Endothelial cell of umbilical vein (primary cell): ENCODE results near the gene UROC1. TPM values are rescaled to one million over a fixed set of nuclear protein-coding genes. Genes with fewer than 3 reads are reported as not detected.

Experiments
- BruUV-seq: library from RNA; stranded (reverse); fragments of 400-500 nt; replicated peaks from 2 replicates; lab custom pipeline; 2021; lab: Mats Ljungman, UMichigan
- CTCF ChIA-PET: fragments of 300-600, 350-600 bp; sonication (Branson Sonifier 250); formaldehyde crosslinking; loops from one replicate; lab custom pipeline; 2021; ENCODE audit warnings: antibody characterized with exemption, inconsistent platforms; lab: Charles Lee
- POLR2A ChIA-PET: fragments of 300-600, 350-600 bp; sonication (Branson Sonifier 250); formaldehyde crosslinking; loops from one replicate; lab custom pipeline; 2021; ENCODE audit warnings: antibody characterized with exemption, inconsistent platforms; lab: Charles Lee
- DNase-seq: peaks from one replicate; pipeline ENCODE4 v3.0.0-alpha.2; 2011; ENCODE audit warnings: low read depth, low spot score
- FAIRE-seq: peaks from 2 replicates; lab custom pipeline; 2011; peaks lifted over from hg19 to GRCh38; lab: Jason Lieb, UNC
- H2AFZ ChIP-seq: 2 replicates; pipeline ENCODE4 v1.6.0; 2012; ENCODE audit warnings: low read depth, low read length, control low read depth, inconsistent platforms
- H3K27ac ChIP-seq: 2 replicates; pipeline ENCODE4 v1.5.1; 2011; ENCODE audit warnings: low read depth, mild to moderate bottlenecking, control low read depth, low read length, moderate library complexity; ENCODE audit not compliant: insufficient read depth
- H3K27me3 ChIP-seq, 2 experiments: 2 replicates each; pipeline versions ENCODE4 v1.6.0 to v1.6.1; 2011; ENCODE audit warnings: low read length in 2 of 2, mixed read lengths in 1 of 2; ENCODE audit not compliant: control insufficient read depth in 2 of 2, insufficient read depth in 2 of 2
- H3K36me3 ChIP-seq, 2 experiments: 2 replicates in 1 of 2; 3 replicates in 1 of 2; pipeline ENCODE4 v1.5.1; 2011; ENCODE audit warnings: low read length in 2 of 2, mild to moderate bottlenecking in 1 of 2, moderate library complexity in 1 of 2; ENCODE audit not compliant: control insufficient read depth in 2 of 2, insufficient read depth in 2 of 2; ENCODE audit errors: extremely low read depth in 1 of 2
- H3K4me1 ChIP-seq: 3 replicates; pipeline ENCODE4 v1.5.1; 2011; ENCODE audit warnings: mild to moderate bottlenecking, low read length; ENCODE audit not compliant: control insufficient read depth, insufficient read depth; ENCODE audit errors: extremely low read depth
- H3K4me2 ChIP-seq: 2 replicates; pipeline ENCODE4 v1.6.1; 2011; ENCODE audit warnings: low read length, control low read depth, mixed read lengths; ENCODE audit not compliant: insufficient read depth
- H3K4me3 ChIP-seq, 3 experiments: fragments of 200-600 bp in 1 of 3; sonication (generic), shearing (Covaris generic) in 1 of 3; replicated peaks in 1 of 3; 2 replicates each; pipeline ENCODE4 v1.5.1; 2011 to 2016; ENCODE audit warnings: control low read depth in 3 of 3, low read length in 3 of 3, mild to moderate bottlenecking in 2 of 3, inconsistent platforms in 1 of 3, low read depth in 1 of 3, moderate library complexity in 1 of 3; ENCODE audit not compliant: insufficient read depth in 1 of 3
- H3K79me2 ChIP-seq: 2 replicates; pipeline ENCODE4 v1.6.0; 2012; ENCODE audit warnings: low read length, inconsistent platforms; ENCODE audit not compliant: control insufficient read depth, insufficient read depth
- H3K9ac ChIP-seq: replicated peaks from 2 replicates; pipeline ENCODE3; 2011; ENCODE audit warnings: low read length, control low read depth; ENCODE audit not compliant: insufficient read depth; ENCODE audit errors: extremely low read depth
- H3K9me1 ChIP-seq: replicated peaks from 3 replicates; pipeline ENCODE4 v1.6.0; 2011; ENCODE audit warnings: mild to moderate bottlenecking, low read length; ENCODE audit not compliant: control insufficient read depth, insufficient read depth; ENCODE audit errors: extremely low read depth
- H3K9me3 ChIP-seq: replicated peaks from 2 replicates; pipeline ENCODE4 v1.5.1; 2012; ENCODE audit warnings: low read length, inconsistent platforms; ENCODE audit not compliant: control insufficient read depth, insufficient read depth
- H4K20me1 ChIP-seq: replicated peaks from 2 replicates; pipeline ENCODE3; 2011; ENCODE audit warnings: mild to moderate bottlenecking, low read length; ENCODE audit not compliant: control insufficient read depth, insufficient read depth; ENCODE audit errors: extremely low read depth
- EZH2 ChIP-seq: IDR thresholded peaks from 2 replicates; pipeline ENCODE4 v1.6.1; 2012; ENCODE audit warnings: borderline replicate concordance, low read depth, mild to moderate bottlenecking, moderate library complexity, low read length, inconsistent platforms; ENCODE audit not compliant: severe bottlenecking
- FOS ChIP-seq: IDR thresholded peaks from 2 replicates; pipeline ENCODE4 v1.6.1; 2011; ENCODE audit warnings: mild to moderate bottlenecking, low read length, moderate library complexity, borderline replicate concordance; ENCODE audit not compliant: insufficient read depth
- GATA2 ChIP-seq: IDR thresholded peaks from 2 replicates; pipeline ENCODE4 v1.7.0; 2011; ENCODE audit warnings: low read depth, mild to moderate bottlenecking, moderate library complexity, mixed read lengths, low read length; ENCODE audit not compliant: insufficient read length, insufficient read depth
- JUN ChIP-seq: IDR thresholded peaks from 2 replicates; pipeline ENCODE4 v1.6.1; 2011; ENCODE audit warnings: borderline replicate concordance, low read depth; ENCODE audit not compliant: insufficient read length, insufficient read depth
- MYC ChIP-seq: IDR thresholded peaks from one replicate; pipeline ENCODE4 v1.6.1; 2011; ENCODE audit warnings: mild to moderate bottlenecking, low read depth, low read length
- POLR2A ChIP-seq: IDR thresholded peaks from 2 replicates; pipeline ENCODE4 v1.6.1; 2012; ENCODE audit warnings: low read depth, mild to moderate bottlenecking, control low read depth, low read length
- POLR2AphosphoS5 ChIP-seq: IDR thresholded peaks from 2 replicates; pipeline ENCODE4 v1.6.1; 2012; ENCODE audit warnings: low read depth, mild to moderate bottlenecking, control low read depth, low read length, moderate library complexity; ENCODE audit not compliant: insufficient read depth
- dilution Hi-C: fragments of 300-500 bp; cut with MboI; formaldehyde crosslinking; loops from one replicate; pipeline ENCODE4 v1.15.0; 2019; ENCODE audit warnings: low sequenced_read_pairs; ENCODE audit not compliant: extremely low pct_ligation_motif_present
- intact Hi-C: fragments of 100-400 bp; cut with micrococcal nuclease; formaldehyde crosslinking; loops from one replicate; pipeline ENCODE4 v1.10.0; 2022
- polyA plus RNA-seq, 4 experiments: library from polyadenylated mRNA; depleted of rRNA in 3 of 4; stranded (reverse) in 3 of 4; unstranded in 1 of 4; fragments of >200 nt; gene quantifications; 2 replicates each; pipeline versions ENCODE4 v1.2.1 to v1.2.3, GENCODE V29; 2011 to 2012; ENCODE audit warnings: missing spikeins in 1 of 4
- total RNA-seq: library from RNA; stranded (reverse); gene quantifications from 2 replicates; pipeline ENCODE4 v1.2.3, GENCODE V29; 2021
- TF ChIP-seq, protein P1 (sequence below): IDR thresholded peaks from 2 replicates; pipeline ENCODE4 v1.6.1; 2011; ENCODE audit not compliant: insufficient read depth, insufficient read length
- TF ChIP-seq, protein P2 (sequence below), 2 donors: IDR thresholded peaks; 1 replicate in 1 of 2; 2 replicates in 1 of 2; pipeline ENCODE4 v1.5.1; 2011; ENCODE audit warnings: low read length in 2 of 2, mild to moderate bottlenecking in 2 of 2, moderate library complexity in 2 of 2, control low read depth in 1 of 2, inconsistent platforms in 1 of 2, low read depth in 1 of 2; ENCODE audit not compliant: insufficient read depth in 1 of 2; ENCODE audit errors: extremely low read depth in 1 of 2

The UROC1 gene
- total and polyA plus RNA-seq, 2 donors (not counting 3 experiments of a cell fraction or from before 2014, with no cell fraction given), result not detected

DNA sequence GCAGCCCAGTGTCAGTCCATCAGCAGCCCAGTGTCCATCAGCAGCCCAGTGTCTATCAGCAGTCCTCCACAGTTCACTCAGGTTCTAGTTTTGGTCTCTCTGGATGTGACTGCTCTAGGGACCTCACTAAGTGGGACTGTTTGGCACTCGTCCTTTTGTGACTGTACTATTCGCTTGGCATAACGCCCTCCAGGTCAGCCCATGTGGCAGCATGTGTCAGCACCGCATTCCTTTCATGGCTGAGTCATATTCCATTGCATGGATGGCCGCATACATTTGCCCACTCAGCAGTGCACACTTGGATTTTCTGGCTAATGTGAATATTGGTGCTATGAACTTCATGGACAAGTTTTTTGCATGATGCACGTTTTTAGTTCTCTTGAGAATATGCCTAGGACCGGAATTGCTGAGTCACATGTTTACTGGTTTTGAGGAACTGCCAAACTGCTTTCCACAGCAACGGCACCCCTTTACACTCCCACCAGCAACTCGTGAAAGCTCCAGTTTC lies 22.8 kb upstream of the UROC1 start:
- Histone ChIP-seq H4K20me1 (no peaks in the 10 kb centered on the region), H3K27ac (no peak overlapping the region), H3K4me1 (peaks cover 3% of the 10 kb centered on the region), H3K27me3 (no peaks in the 10 kb centered on the region), H3K4me2 (no peak overlapping the region), H2AFZ (no peak overlapping the region), H3K36me3 (no peaks in the 10 kb centered on the region), H3K9ac (no peak overlapping the region), H3K9me3 (no peaks in the 10 kb centered on the region), H3K79me2 (no peaks in the 10 kb centered on the region), H3K4me3 (no peak overlapping the region), H3K9me1 (no peaks in the 10 kb centered on the region)
- intact Hi-C loops (no loop called here), dilution Hi-C loops (no loop called here)
- DNase-seq, result peak; percentile 11
- FAIRE-seq, result peak; percentile 72
- ChIA-PET POLR2A (no interaction called here), CTCF (no interaction called here)
- TF ChIP-seq POLR2AphosphoS5 (no peak), JUN (peak; percentile 29)
- BruUV-seq, result no TSS peak

DNA sequence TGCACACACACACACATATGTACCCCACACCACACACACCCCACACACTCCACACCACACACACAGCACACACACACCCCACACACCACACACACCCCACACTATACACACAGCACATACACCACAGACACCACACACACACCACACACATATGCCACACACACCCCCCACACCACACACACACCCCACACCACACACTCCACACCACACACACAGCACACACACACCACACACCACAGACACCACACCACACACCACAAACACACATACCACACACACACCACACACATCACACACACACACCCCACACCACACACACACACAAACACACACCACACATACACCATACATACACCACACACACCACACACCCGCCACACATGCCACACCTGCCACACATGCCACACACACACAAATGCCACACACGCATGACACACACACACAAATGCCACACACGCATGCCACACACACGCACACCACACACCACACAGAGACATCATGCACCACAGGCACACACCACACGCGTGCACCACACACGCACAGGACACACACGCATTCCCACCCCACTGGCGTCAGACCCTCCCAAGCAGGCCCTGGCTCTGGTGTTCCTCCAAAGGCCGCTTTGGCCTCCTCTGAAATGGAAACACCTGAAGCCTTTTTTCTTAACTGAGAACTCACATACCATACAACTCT lies 22.1 kb upstream of the UROC1 start:
- ChIA-PET POLR2A (no interaction called here), CTCF (no interaction called here)
- Histone ChIP-seq H3K9ac (no peak overlapping the region), H3K36me3 (no peaks in the 10 kb centered on the region), H3K9me3 (no peaks in the 10 kb centered on the region), H3K79me2 (no peaks in the 10 kb centered on the region), H3K4me1 (peaks cover 3% of the 10 kb centered on the region), H3K27ac (no peak overlapping the region), H3K27me3 (no peaks in the 10 kb centered on the region), H3K4me3 (no peak overlapping the region), H4K20me1 (no peaks in the 10 kb centered on the region), H3K9me1 (no peaks in the 10 kb centered on the region), H2AFZ (no peak overlapping the region), H3K4me2 (no peak overlapping the region)
- intact Hi-C loops, result no loop called here
- dilution Hi-C loops, result no loop called here
- TF ChIP-seq EZH2 (no peak), POLR2AphosphoS5 (no peak), FOS (no peak), MYC (no peak), POLR2A (no peak), JUN (no peak), GATA2 (no peak)
- TF ChIP-seq, protein P1, sequence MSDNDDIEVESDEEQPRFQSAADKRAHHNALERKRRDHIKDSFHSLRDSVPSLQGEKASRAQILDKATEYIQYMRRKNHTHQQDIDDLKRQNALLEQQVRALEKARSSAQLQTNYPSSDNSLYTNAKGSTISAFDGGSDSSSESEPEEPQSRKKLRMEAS, result no peak
- TF ChIP-seq, protein P2, sequence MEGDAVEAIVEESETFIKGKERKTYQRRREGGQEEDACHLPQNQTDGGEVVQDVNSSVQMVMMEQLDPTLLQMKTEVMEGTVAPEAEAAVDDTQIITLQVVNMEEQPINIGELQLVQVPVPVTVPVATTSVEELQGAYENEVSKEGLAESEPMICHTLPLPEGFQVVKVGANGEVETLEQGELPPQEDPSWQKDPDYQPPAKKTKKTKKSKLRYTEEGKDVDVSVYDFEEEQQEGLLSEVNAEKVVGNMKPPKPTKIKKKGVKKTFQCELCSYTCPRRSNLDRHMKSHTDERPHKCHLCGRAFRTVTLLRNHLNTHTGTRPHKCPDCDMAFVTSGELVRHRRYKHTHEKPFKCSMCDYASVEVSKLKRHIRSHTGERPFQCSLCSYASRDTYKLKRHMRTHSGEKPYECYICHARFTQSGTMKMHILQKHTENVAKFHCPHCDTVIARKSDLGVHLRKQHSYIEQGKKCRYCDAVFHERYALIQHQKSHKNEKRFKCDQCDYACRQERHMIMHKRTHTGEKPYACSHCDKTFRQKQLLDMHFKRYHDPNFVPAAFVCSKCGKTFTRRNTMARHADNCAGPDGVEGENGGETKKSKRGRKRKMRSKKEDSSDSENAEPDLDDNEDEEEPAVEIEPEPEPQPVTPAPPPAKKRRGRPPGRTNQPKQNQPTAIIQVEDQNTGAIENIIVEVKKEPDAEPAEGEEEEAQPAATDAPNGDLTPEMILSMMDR (IDR thresholded peaks at IDR 0.05; ENCODE audit: extremely low read depth in 1 of 2, insufficient read depth in 1 of 2, low read depth in 1 of 2, low read length in 2 of 2), result no peak
- FAIRE-seq (peak; percentile 31), DNase-seq (no peak)
- no TSS peak for BruUV-seq
